ENCODE results near the gene AFG1L.

Gene AFG1L

DNA sequence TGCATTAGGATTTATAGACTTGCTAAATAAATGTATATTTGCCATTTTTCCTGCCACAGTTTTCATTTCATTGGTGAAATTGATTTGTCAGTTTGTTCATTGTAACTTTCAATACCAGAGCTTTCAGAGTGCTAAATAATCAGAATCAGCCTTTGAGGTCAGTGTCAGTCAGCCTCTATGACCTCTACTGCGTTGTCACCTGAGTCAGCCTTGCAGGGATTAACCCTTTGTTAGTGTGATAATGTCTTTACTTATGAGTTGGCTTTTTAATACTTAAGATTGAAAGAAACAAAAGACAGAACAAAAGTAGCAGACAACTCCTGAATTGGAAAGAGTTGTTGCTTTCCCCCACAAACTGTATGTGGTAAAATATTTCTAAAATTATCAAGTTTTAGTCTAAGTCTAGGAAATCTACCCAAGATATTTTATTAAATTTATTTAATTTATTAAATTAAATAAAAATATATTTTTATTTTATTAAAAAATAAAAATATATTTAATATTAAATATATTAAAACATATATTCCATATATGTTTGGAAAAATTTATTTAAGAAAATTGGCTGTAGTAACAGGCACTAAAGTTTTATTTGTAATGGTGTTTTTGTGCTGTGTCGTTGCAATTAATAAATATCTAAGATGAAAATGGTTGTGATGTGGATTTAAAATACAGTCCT, 125.2 kb downstream of the AFG1L start:
- H3K27ac ChIP-seq = no peak overlapping the region
- TF ChIP-seq, protein P1, sequence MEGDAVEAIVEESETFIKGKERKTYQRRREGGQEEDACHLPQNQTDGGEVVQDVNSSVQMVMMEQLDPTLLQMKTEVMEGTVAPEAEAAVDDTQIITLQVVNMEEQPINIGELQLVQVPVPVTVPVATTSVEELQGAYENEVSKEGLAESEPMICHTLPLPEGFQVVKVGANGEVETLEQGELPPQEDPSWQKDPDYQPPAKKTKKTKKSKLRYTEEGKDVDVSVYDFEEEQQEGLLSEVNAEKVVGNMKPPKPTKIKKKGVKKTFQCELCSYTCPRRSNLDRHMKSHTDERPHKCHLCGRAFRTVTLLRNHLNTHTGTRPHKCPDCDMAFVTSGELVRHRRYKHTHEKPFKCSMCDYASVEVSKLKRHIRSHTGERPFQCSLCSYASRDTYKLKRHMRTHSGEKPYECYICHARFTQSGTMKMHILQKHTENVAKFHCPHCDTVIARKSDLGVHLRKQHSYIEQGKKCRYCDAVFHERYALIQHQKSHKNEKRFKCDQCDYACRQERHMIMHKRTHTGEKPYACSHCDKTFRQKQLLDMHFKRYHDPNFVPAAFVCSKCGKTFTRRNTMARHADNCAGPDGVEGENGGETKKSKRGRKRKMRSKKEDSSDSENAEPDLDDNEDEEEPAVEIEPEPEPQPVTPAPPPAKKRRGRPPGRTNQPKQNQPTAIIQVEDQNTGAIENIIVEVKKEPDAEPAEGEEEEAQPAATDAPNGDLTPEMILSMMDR (conservative IDR thresholded peaks at IDR 0.05) = no peak

DNA sequence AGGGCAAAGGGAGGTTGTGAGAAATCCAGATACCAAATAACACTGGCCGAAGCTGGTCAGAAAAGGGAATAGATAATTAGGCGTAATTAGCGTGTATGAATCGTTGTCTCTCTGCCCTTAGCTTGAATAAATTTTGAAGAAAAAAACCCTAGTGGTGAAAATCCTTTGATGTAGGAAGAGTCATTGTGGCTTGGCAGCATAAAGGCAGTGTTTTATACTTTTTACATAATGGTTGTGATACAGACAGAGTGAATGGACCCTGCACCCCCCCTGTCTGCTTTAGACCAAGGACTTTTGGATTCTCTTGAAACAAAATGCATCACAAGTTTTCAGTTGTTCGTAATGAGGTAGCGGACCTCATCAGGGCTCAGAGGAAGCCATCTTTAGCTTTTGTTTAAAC, 126.5 kb downstream of the AFG1L start:
- H3K27ac ChIP-seq = no peak overlapping the region
- TF ChIP-seq, protein P1 (conservative IDR thresholded peaks at IDR 0.05) = no peak

DNA sequence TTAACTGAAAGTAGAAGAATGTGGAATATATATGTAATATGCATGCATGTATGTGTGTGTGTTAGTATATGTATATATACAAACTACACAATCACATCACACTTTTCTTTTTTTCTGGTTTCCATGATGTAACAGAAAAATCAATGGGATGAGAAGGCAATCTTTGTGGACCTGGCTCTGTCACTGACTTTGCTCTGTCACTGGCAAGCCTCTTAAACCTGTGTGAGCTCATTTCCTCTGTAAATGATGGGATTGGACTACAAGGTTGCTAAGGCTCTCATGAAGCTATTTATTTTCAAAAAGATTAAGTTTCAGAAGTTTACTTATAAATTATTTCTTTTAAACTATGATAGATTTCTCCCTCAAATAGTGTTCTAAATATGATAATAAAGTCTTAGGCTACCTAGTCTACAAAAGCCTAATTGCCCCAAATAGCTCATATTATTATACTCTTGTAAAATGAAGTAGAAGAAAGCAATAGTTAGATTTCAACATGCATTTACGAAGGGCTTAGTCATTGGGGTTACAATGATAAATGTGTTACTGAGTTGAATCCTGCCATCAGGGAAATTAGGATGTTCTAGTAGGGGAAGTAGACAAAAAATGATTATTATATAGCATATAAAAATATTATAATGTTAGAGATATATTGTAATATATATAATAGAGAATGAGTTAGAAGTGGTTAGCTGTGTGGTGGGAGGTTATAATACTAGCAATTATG, 129.3 kb downstream of the AFG1L start:
- H3K27ac ChIP-seq = no peak overlapping the region
- TF ChIP-seq, protein P1 (conservative IDR thresholded peaks at IDR 0.05) = no peak

DNA sequence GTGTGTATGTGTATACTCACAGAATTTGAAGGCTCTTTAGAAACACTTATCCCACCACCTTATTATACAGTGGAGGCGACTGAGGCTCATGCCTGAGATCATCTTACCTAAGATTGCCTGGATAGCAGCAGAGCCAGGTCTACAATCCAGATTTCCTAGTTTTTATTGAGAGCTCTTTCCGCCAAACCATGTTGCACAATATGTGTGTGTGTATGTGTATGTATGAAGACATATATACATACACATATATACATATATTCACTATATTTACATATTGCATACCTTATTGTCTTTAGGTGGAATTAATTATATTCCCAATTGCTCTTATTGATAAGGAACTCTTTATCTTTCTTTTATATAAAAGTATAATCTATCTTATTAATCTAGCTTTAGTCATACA, 130.6 kb downstream of the AFG1L start:
- peak overlapping the region; percentile 31 for H3K27ac ChIP-seq
- TF ChIP-seq, protein P1 (conservative IDR thresholded peaks at IDR 0.05) = no peak

DNA sequence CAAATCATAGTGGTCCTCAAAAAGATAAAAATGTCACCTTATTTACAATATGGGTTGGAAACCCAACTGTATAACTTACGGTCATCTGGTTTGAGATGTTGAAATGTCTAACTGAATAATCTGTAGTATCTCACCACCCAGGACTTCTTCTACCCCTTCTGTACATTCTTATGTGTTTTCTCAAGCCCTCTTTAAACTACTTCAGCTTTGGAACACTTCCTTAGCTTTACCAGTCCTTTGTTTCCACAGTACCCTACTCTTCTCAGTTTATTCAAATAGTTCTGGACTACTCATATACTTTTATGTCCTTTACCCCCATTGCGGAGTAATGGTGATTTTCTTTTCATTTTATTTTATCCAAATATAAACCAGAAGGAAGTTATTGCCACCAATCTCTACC, 137.3 kb downstream of the AFG1L start:
- TF ChIP-seq, protein P1 (conservative IDR thresholded peaks at IDR 0.05) = no peak
- H3K27ac ChIP-seq = peak overlapping the region; percentile 88

DNA sequence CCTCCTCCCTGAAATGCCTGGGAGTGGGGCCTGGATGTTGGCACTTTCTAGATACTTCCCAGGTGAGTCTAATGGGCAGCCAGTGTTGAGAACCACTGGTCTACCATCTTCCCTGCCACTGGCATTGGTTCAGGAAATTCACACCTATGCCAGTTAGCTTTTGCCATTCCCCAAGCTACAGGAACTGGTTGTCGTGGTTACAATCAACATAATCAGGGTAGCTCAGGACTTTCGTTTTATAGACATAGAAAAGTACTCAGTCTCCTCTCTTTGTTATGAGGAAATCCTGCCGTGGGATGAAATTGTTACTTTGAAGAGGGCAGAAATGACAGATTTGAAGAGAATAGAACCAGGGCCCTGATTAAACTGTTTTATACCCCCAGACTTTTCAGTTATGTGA, 137.9 kb downstream of the AFG1L start:
- TF ChIP-seq, protein P1 (conservative IDR thresholded peaks at IDR 0.05) = no peak
- peak overlapping the region; percentile 88 for H3K27ac ChIP-seq

DNA sequence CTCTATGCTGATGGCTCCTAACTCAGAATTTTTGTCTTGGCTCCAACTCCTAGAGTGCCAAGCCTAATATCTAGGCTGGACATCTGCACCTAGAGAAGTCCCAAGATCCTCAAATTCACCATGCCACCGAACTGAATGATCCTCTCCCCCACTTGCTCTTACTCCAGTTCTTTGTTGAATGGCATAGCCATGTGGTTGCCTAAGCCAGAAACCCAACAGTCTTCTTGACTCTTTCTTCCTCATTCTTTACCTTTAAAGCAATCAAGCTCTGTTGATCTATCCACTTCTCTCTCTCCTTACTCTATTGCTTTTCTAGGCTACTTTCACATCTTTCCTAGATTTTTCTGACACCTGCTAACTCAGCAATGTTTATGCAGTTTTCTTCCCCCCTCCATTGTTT, 139.4 kb downstream of the AFG1L start:
- H3K27ac ChIP-seq = peak overlapping the region; percentile 88; the same call in 1 of the 2 replicates
- TF ChIP-seq, protein P1 (conservative IDR thresholded peaks at IDR 0.05) = no peak
